Bronchial epithelial cell (primary cell): Measurements from ENCODE around the gene IAH1. TPM values are rescaled to one million over a fixed set of nuclear protein-coding genes. Genes with fewer than 3 reads are reported as not detected.

Source experiments
- DNase-seq: peaks from one replicate; pipeline ENCODE4 v3.0.0-alpha.2; 2010; ENCODE audit warnings: low read depth
- FAIRE-seq: peaks from 2 replicates; lab custom pipeline; 2011; peaks lifted over from hg19 to GRCh38; lab: Jason Lieb, UNC
- H3K27me3 ChIP-seq: 2 replicates; pipeline ENCODE4 v1.5.1; 2011; ENCODE audit warnings: low read length; ENCODE audit not compliant: control insufficient read depth, insufficient read depth
- H3K36me3 ChIP-seq: 2 replicates; pipeline ENCODE4 v1.5.1; 2011; ENCODE audit warnings: low read length; ENCODE audit not compliant: control insufficient read depth, insufficient read depth
- H3K4me3 ChIP-seq: 2 replicates; pipeline ENCODE4 v1.5.1; 2011; ENCODE audit warnings: mild to moderate bottlenecking, low read depth, low read length, control low read depth
- CTCF ChIP-seq: IDR thresholded peaks from 2 replicates; pipeline ENCODE4 v1.5.1; 2011; ENCODE audit warnings: mild to moderate bottlenecking, moderate library complexity, low read length, control low read depth, inconsistent platforms; ENCODE audit not compliant: insufficient read depth, severe bottlenecking
- total RNA-seq: library from RNA; depleted of rRNA; stranded (reverse); fragments of >200 nt; gene quantifications from 2 replicates; pipeline ENCODE4 v1.2.1, GENCODE V29; 2014

The IAH1 gene
- total RNA-seq, 1 donor from 2014 or later = 68.7 TPM

GRCh38 chr2:9473308-9473984, 905 bp upstream of the IAH1 start:
- FAIRE-seq = no peak
- peak; percentile 61 for TF ChIP-seq CTCF

GRCh38 chr2:9473985-9474360, 378 bp upstream of the IAH1 start:
- TF ChIP-seq CTCF = no peak
- no peaks in the 10 kb centered on the region for H3K27me3 ChIP-seq
- no peak for DNase-seq
- H3K4me3 ChIP-seq = peak overlapping the region; percentile 80
- H3K36me3 ChIP-seq = peaks cover 5% of the 10 kb centered on the region
- FAIRE-seq = no peak

More at GRCh38 chr2:9473308-9473984, 905 bp upstream of the IAH1 start:
- H3K27me3 ChIP-seq = no peaks in the 10 kb centered on the region
- DNase-seq = peak; percentile 56
- H3K36me3 ChIP-seq = peaks cover 5% of the 10 kb centered on the region
- H3K4me3 ChIP-seq = peak overlapping the region; percentile 80

- Histone ChIP-seq H3K36me3 (peaks cover 6% of the 10 kb centered on the region), H3K4me3 (no peak overlapping the region), H3K27me3 (no peaks in the 10 kb centered on the region)
- TF ChIP-seq CTCF = no peak
- FAIRE-seq (no peak), DNase-seq (no peak)
These were observed 3.6 kb downstream of the IAH1 start for GRCh38 chr2:9477914-9478313.

GRCh38 chr2:9478526-9478925, 4.2 kb downstream of the IAH1 start:
- DNase-seq = no peak
- no peaks in the 10 kb centered on the region for H3K27me3 ChIP-seq
- peaks cover 7% of the 10 kb centered on the region for H3K36me3 ChIP-seq
- TF ChIP-seq CTCF = no peak
- no peak for FAIRE-seq
- no peak overlapping the region for H3K4me3 ChIP-seq

GRCh38 chr2:9480157-9480556, 5.8 kb downstream of the IAH1 start:
- Histone ChIP-seq H3K4me3 (no peak overlapping the region), H3K27me3 (no peaks in the 10 kb centered on the region), H3K36me3 (peaks cover 19% of the 10 kb centered on the region)
- TF ChIP-seq CTCF = no peak
- DNase-seq = no peak
- FAIRE-seq = no peak

- Histone ChIP-seq H3K27me3 (no peaks in the 10 kb centered on the region), H3K4me3 (no peak overlapping the region), H3K36me3 (peaks cover 31% of the 10 kb centered on the region)
- no peak for TF ChIP-seq CTCF
- DNase-seq = peak; percentile 29
- FAIRE-seq = no peak
These were observed 8.8 kb downstream of the IAH1 start for GRCh38 chr2:9483107-9483506.
